ENCODE results near the gene BFSP1. TPM values are rescaled to one million over a fixed set of nuclear protein-coding genes. Genes with fewer than 3 reads are reported as not detected.

Gene BFSP1
- total RNA-seq, 1 donor from 2014 or later = not detected

DNA sequence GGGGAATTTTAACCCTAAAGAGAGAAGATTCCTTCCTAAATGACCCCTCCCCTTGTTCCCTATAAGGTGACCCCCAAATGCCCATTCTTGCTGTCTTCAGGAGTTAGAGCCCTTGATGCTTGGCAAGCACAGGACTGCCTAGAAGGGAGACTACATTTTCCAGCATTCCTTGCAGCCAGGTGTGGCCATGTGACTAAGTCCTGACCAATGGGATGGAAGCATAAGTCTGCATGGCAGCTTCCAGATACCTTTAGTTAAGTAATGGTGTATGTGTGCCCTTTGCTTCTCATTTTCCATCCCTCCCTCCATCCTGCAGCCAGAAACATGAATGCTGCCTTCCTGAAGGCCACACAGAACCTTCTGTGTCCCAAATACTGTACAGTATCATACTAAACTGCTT, 5.5 kb downstream of the BFSP1 start:
- TF ChIP-seq, protein P1, sequence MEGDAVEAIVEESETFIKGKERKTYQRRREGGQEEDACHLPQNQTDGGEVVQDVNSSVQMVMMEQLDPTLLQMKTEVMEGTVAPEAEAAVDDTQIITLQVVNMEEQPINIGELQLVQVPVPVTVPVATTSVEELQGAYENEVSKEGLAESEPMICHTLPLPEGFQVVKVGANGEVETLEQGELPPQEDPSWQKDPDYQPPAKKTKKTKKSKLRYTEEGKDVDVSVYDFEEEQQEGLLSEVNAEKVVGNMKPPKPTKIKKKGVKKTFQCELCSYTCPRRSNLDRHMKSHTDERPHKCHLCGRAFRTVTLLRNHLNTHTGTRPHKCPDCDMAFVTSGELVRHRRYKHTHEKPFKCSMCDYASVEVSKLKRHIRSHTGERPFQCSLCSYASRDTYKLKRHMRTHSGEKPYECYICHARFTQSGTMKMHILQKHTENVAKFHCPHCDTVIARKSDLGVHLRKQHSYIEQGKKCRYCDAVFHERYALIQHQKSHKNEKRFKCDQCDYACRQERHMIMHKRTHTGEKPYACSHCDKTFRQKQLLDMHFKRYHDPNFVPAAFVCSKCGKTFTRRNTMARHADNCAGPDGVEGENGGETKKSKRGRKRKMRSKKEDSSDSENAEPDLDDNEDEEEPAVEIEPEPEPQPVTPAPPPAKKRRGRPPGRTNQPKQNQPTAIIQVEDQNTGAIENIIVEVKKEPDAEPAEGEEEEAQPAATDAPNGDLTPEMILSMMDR (IDR thresholded peaks at IDR 0.05) = no peak
- peaks cover 0 to 2% of the 10 kb centered on the region in 2 donors for H3K4me1 ChIP-seq
- H3K9me3 ChIP-seq = no peaks in the 10 kb centered on the region
- H3K27ac ChIP-seq = no peak overlapping the region
- intact Hi-C loops (cut with DNase I) = no loop called here
- H3K4me3 ChIP-seq = no peak overlapping the region
- DNase-seq (ENCODE audit: low spot score in 2 of 2) = no peak
- no peaks in the 10 kb centered on the region for H3K36me3 ChIP-seq
- no peaks in the 10 kb centered on the region for H3K27me3 ChIP-seq

DNA sequence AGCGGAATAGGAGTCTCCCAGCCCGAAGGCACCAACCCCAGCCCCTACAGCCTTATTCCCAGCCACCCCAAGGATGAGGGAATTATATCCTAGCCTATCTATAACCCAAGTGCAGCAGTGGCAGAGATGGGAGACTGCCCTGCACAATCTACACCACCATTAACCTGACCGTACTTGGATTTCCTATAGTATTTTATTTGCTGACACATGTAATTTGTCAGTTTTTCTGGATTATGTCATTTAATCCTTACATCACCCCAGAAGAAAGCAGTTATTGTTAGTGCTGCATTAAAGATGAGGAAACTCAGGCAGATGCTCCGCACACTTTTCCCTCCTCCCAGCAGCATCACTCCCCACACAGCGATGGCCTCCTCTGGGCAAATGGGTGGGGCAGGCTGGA, 6.0 kb downstream of the BFSP1 start:
- Histone ChIP-seq H3K27ac (no peak overlapping the region), H3K27me3 (no peaks in the 10 kb centered on the region), H3K36me3 (no peaks in the 10 kb centered on the region), H3K9me3 (no peaks in the 10 kb centered on the region), H3K4me3 (no peak overlapping the region), H3K4me1 (no peaks in the 10 kb centered on the region)
- TF ChIP-seq, protein P1 (IDR thresholded peaks at IDR 0.05) = no peak
- intact Hi-C loops (cut with DNase I) = no loop called here
- no peak for DNase-seq (ENCODE audit: low spot score in 2 of 2)

DNA sequence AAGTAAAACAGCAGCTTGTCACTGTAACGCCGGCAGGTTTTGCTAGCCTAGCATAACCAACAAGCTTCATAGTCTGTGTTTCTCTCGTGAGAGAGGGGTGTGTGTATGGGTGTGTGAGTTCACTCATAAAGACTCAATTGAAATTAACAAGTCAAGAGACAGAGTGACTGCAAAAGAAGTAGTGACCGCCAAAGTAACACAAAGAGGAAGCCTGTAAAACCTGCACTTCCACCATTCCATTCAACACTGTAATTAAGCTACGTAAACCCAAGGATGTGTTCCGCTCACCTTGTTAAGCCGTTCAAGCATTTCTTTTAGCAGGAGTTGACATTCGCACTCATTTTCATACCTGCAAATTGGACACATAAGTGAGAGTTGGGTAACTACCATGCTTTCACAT, 6.6 kb downstream of the BFSP1 start:
- H3K9me3 ChIP-seq = no peaks in the 10 kb centered on the region
- H3K4me1 ChIP-seq = no peaks in the 10 kb centered on the region
- no peaks in the 10 kb centered on the region for H3K36me3 ChIP-seq
- no peaks in the 10 kb centered on the region for H3K27me3 ChIP-seq
- no peak overlapping the region for H3K4me3 ChIP-seq
- H3K27ac ChIP-seq = no peak overlapping the region
- no peak for DNase-seq (ENCODE audit: low spot score in 2 of 2)
- TF ChIP-seq, protein P1 (IDR thresholded peaks at IDR 0.05) = no peak
- intact Hi-C loops (cut with DNase I) = no loop called here

DNA sequence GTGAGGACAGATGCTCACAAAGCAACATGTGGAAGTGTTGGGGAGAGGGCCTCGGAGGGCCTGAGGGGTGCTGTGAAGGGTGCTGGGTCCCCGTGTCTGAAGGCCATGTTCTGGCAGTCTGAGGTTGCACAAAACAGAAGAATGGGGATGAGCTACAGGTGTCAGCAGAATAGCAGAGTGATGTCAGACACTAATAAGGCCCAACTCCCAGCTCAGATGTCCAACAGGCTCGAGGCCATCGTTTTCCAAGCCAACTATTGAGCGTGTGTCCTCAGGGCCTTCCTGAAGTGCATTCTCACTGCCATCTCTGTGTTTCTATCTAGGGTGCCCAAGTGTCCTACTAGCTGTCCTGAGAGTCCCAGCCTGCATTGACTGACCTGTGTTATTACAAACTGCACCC, 7.9 kb downstream of the BFSP1 start:
- TF ChIP-seq, protein P1 (IDR thresholded peaks at IDR 0.05) = no peak
- no peaks in the 10 kb centered on the region for H3K36me3 ChIP-seq
- no peak for DNase-seq (ENCODE audit: low spot score in 2 of 2)
- no peaks in the 10 kb centered on the region for H3K4me1 ChIP-seq
- H3K9me3 ChIP-seq = no peaks in the 10 kb centered on the region
- no peak overlapping the region for H3K4me3 ChIP-seq
- H3K27ac ChIP-seq = no peak overlapping the region
- H3K27me3 ChIP-seq = no peaks in the 10 kb centered on the region
- intact Hi-C loops (cut with DNase I) = no loop called here

DNA sequence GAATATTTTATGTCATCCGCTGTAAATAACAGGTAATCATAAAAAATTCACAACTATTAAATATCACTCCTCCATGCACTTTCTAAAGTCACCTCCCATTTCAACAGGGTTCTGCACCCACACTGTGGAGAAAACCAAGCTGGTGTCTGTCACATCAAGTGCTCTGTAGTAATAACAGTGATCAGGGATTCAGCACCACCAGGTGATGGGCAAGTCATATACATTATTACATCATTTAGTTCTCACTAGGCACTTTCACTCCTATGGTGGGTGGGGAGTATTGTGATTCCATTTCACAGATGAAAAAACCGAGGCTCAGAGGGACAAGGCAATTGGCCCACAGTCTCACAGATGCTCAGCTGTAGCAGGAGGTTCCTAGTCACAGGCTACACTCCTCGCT, 8.7 kb downstream of the BFSP1 start:
- no peak for DNase-seq (ENCODE audit: low spot score in 2 of 2)
- H3K4me1 ChIP-seq = no peaks in the 10 kb centered on the region
- intact Hi-C loops (cut with DNase I) = no loop called here

More for the DNA sequence above, 8.7 kb downstream of the BFSP1 start:
- H3K27ac ChIP-seq = no peak overlapping the region
- H3K9me3 ChIP-seq = no peaks in the 10 kb centered on the region
- TF ChIP-seq, protein P1 (IDR thresholded peaks at IDR 0.05) = no peak
- H3K36me3 ChIP-seq = no peaks in the 10 kb centered on the region
- no peaks in the 10 kb centered on the region for H3K27me3 ChIP-seq
- no peak overlapping the region for H3K4me3 ChIP-seq
